Keratinocyte (primary cell): ENCODE data around the gene ASTN2. TPM values are rescaled to one million over a fixed set of nuclear protein-coding genes. Genes with fewer than 3 reads are reported as not detected.
A peak's percentile ranks its signal among the peaks of the same experiment; 100 is the strongest.

Source experiments
- DNase-seq: peaks from one replicate; pipeline ENCODE4 v3.0.0-alpha.2; 2011; ENCODE audit warnings: low read depth, missing footprints, low spot score
- FAIRE-seq: peaks from 2 replicates; lab custom pipeline; 2011; peaks lifted over from hg19 to GRCh38; lab: Jason Lieb, UNC
- H2AFZ ChIP-seq: 2 replicates; pipeline ENCODE4 v1.6.0; 2012; ENCODE audit warnings: low read length, control low read depth, inconsistent platforms; ENCODE audit not compliant: control insufficient read depth
- H3K27ac ChIP-seq: 2 replicates; pipeline ENCODE4 v1.5.1; 2011; ENCODE audit warnings: low read length; ENCODE audit not compliant: control insufficient read depth, insufficient read depth
- H3K27me3 ChIP-seq: 3 replicates; pipeline ENCODE4 v1.6.0; 2011; ENCODE audit warnings: low read length; ENCODE audit not compliant: control insufficient read depth, insufficient read depth; ENCODE audit errors: extremely low read depth
- H3K36me3 ChIP-seq, 2 experiments: 2 replicates in 1 of 2; 3 replicates in 1 of 2; pipeline ENCODE4 v1.5.1; 2011; ENCODE audit warnings: low read length in 2 of 2, mild to moderate bottlenecking in 1 of 2; ENCODE audit not compliant: control insufficient read depth in 2 of 2, insufficient read depth in 2 of 2; ENCODE audit errors: extremely low read depth in 1 of 2
- H3K4me1 ChIP-seq: 3 replicates; pipeline ENCODE4 v1.5.1; 2011; ENCODE audit warnings: low read length; ENCODE audit not compliant: control insufficient read depth, insufficient read depth; ENCODE audit errors: extremely low read depth
- H3K4me2 ChIP-seq: 3 replicates; pipeline ENCODE4 v1.6.0; 2011; ENCODE audit warnings: low read depth, low read length; ENCODE audit not compliant: control insufficient read depth, insufficient read depth; ENCODE audit errors: extremely low read depth
- H3K4me3 ChIP-seq, 3 experiments: fragments of 200-600 bp in 1 of 3; sonication (generic) in 1 of 3; 2 replicates in 2 of 3; 3 replicates in 1 of 3; pipeline ENCODE4 v1.5.1; 2011 to 2016; ENCODE audit warnings: low read length in 3 of 3, mild to moderate bottlenecking in 3 of 3, control low read depth in 2 of 3, inconsistent platforms in 1 of 3, low read depth in 1 of 3, mixed read lengths in 1 of 3, mixed run types in 1 of 3, moderate library complexity in 1 of 3; ENCODE audit not compliant: control insufficient read depth in 2 of 3, insufficient read depth in 2 of 3; ENCODE audit errors: extremely low read depth in 1 of 3
- H3K79me2 ChIP-seq: 2 replicates; pipeline ENCODE4 v1.6.0; 2012; ENCODE audit warnings: low read length; ENCODE audit not compliant: control insufficient read depth, insufficient read depth
- H3K9ac ChIP-seq: 3 replicates; pipeline ENCODE4 v1.6.0; 2011; ENCODE audit warnings: low read length; ENCODE audit not compliant: control insufficient read depth, insufficient read depth; ENCODE audit errors: extremely low read depth
- H3K9me1 ChIP-seq: 3 replicates; pipeline ENCODE4 v1.6.0; 2011; ENCODE audit warnings: low read length; ENCODE audit not compliant: control insufficient read depth, insufficient read depth; ENCODE audit errors: extremely low read depth
- H3K9me3 ChIP-seq: 2 replicates; pipeline ENCODE4 v1.5.1; 2012; ENCODE audit warnings: low read depth, low read length; ENCODE audit not compliant: control insufficient read depth
- H4K20me1 ChIP-seq: 3 replicates; pipeline ENCODE4 v1.6.0; 2011; ENCODE audit warnings: low read length; ENCODE audit not compliant: control insufficient read depth, insufficient read depth; ENCODE audit errors: extremely low read depth
- CTCF ChIP-seq, 3 experiments: IDR thresholded peaks in 1 of 3; conservative IDR thresholded peaks in 1 of 3; optimal IDR thresholded peaks in 1 of 3; 2 replicates in 2 of 3; 3 replicates in 1 of 3; pipeline versions ENCODE3 to v1.5.1; 2011; ENCODE audit warnings: low read length in 3 of 3, mild to moderate bottlenecking in 3 of 3, moderate library complexity in 2 of 3, control low read depth in 1 of 3, inconsistent platforms in 1 of 3; ENCODE audit not compliant: insufficient read depth in 2 of 3; ENCODE audit errors: extremely low read depth in 1 of 3
- EZH2 ChIP-seq: IDR thresholded peaks from one replicate; pipeline ENCODE4 v1.6.1; 2012; ENCODE audit warnings: inconsistent platforms, mild to moderate bottlenecking, low read length, moderate library complexity
- dilution Hi-C: fragments of 300-500 bp; cut with MboI; formaldehyde crosslinking; loops from one replicate; pipeline ENCODE4 v1.7.0; 2020; ENCODE audit warnings: low sequenced_read_pairs; ENCODE audit not compliant: extremely low pct_ligation_motif_present
- polyA plus RNA-seq, 5 experiments: library from polyadenylated mRNA; depleted of rRNA in 3 of 5; stranded (reverse) in 3 of 5; stranded (forward) in 1 of 5; unstranded in 1 of 5; fragments of >200 nt; gene quantifications; 1 replicate in 1 of 5; 2 replicates in 3 of 5; 3 replicates in 1 of 5; pipeline versions ENCODE4 v1.2.1 to v1.2.3, GENCODE V29; 2011 to 2012; ENCODE audit warnings: missing spikeins in 2 of 5, low read depth in 1 of 5, low replicate concordance in 1 of 5

The ASTN2 gene
- polyA plus RNA-seq, 1 donor (not counting 4 experiments of a cell fraction or from before 2014, with no cell fraction given): 0.31 TPM

- no peak for FAIRE-seq
- no peak overlapping the region for H3K4me2 ChIP-seq
- dilution Hi-C loops: no loop called here
Observed at GRCh38 chr9:116572095-116572748, 842.6 kb downstream of the ASTN2 start.

GRCh38 chr9:116569111-116569510, 845.7 kb downstream of the ASTN2 start:
- H3K9me3 ChIP-seq: no peaks in the 10 kb centered on the region
- no peak overlapping the region for H3K27ac ChIP-seq
- dilution Hi-C loops: no loop called here

More at GRCh38 chr9:116572095-116572748, 842.6 kb downstream of the ASTN2 start:
- H3K4me3 ChIP-seq: no peak overlapping the region
- H2AFZ ChIP-seq: no peak overlapping the region
- no peak overlapping the region for H3K9ac ChIP-seq
- H3K27ac ChIP-seq: no peak overlapping the region
- peak; percentile 96 to 99 (median 97) for TF ChIP-seq CTCF (optimal IDR thresholded peaks at IDR 0.05 in 1 of 3, IDR thresholded peaks at IDR 0.05 in 1 of 3, conservative IDR thresholded peaks at IDR 0.05 in 1 of 3; ENCODE audit: extremely low read depth in 1 of 3, insufficient read depth in 2 of 3, low read length in 3 of 3)
- no peak for TF ChIP-seq EZH2
- H3K4me1 ChIP-seq: peaks cover 14% of the 10 kb centered on the region
- DNase-seq: no peak
- H4K20me1 ChIP-seq: no peaks in the 10 kb centered on the region
- no peaks in the 10 kb centered on the region for H3K9me1 ChIP-seq
- no peaks in the 10 kb centered on the region for H3K79me2 ChIP-seq
- H3K9me3 ChIP-seq: no peaks in the 10 kb centered on the region
- H3K36me3 ChIP-seq: no peaks in the 10 kb centered on the region
- no peaks in the 10 kb centered on the region for H3K27me3 ChIP-seq

More at GRCh38 chr9:116569111-116569510, 845.7 kb downstream of the ASTN2 start:
- no peak for TF ChIP-seq EZH2
- TF ChIP-seq CTCF (optimal IDR thresholded peaks at IDR 0.05 in 1 of 3, IDR thresholded peaks at IDR 0.05 in 1 of 3, conservative IDR thresholded peaks at IDR 0.05 in 1 of 3; ENCODE audit: extremely low read depth in 1 of 3, insufficient read depth in 2 of 3, low read length in 3 of 3): no peak
- Histone ChIP-seq H3K27me3 (no peaks in the 10 kb centered on the region), H2AFZ (peak overlapping the region; percentile 48), H3K9me1 (no peaks in the 10 kb centered on the region), H3K4me2 (no peak overlapping the region), H4K20me1 (no peaks in the 10 kb centered on the region), H3K4me3 (no peak overlapping the region), H3K9ac (no peak overlapping the region), H3K36me3 (no peaks in the 10 kb centered on the region), H3K4me1 (peaks cover 28% of the 10 kb centered on the region), H3K79me2 (no peaks in the 10 kb centered on the region)
- no peak for DNase-seq
- no peak for FAIRE-seq
